Measurements from ENCODE around the gene WNT4.

The WNT4 gene

DNA sequence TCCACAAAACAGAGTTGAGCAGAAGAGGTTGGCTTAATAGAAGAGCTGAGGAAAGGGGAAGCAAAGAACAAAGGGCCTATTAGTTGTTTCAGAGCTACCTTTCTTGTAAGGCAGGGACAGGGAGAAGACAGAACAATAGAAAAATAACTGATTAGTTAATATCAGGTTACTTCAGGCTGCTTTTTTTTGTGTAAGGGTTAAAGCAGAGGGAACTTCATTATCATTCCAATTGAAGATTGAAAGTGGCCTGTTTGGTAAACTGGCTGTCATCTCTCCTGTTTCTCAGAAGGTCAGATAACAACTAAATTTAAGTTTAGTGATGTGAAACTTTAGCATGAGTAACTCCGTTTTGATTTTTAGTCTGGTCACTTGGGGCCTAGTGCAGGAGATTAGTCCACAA is 68.1 kb downstream of the WNT4 start:
- DNase-seq (ENCODE audit: low read depth): no peak

GRCh38 chr1:22071511-22071910 is 71.4 kb downstream of the WNT4 start:
- DNase-seq (ENCODE audit: low read depth): no peak
